HG03066 (cell line): Measurements from ENCODE around the gene BGN.
A peak's percentile ranks its signal among the peaks of the same experiment; 100 is the strongest.

Source experiments
- ATAC-seq: cut with Tn5 transposase; IDR thresholded peaks from one replicate; pipeline ENCODE4 v1.9.1; 2021; ENCODE audit warnings: low read depth; ENCODE audit not compliant: unreplicated experiment

Gene BGN

DNA sequence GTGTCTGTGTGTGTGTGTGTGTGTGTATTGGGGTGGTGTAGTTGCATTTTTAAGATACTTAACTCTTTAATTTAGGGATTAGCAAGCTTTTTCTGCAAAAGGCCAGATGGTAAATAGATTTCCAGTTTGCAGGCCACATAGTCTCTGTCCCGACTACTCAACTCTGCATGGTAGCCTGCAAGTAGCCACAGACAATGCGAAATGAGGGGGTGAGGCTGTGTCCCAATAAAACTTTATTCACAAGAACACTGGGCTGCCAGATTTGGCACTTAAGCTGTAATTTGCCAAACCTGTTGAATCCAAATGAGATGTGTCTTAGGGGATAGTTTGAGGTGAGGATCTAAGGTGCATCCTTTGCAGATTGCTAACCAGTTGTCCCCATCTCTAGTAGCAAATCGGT lies 29.5 kb downstream of the BGN start:
- ATAC-seq, result no peak

DNA sequence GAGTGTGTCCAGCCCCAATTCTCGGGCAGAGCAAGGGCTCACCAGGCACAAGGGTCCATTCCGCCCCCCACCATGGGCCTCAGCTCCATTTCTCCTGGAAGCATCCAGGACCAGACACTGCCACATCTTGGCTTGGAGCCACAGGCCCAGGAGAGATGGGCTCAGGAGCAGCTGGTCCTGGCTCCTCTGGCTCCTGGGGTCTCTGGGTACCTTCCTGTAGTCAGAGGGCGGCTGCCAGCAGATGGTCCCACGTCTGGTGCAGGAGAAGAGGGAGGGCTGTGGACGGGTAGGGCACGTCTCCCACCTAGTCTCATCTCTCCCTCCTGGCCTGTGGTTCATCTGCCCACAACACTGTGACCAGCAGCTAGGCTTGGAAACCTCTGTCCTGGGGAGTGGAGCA lies 30.7 kb downstream of the BGN start:
- ATAC-seq, result no peak

DNA sequence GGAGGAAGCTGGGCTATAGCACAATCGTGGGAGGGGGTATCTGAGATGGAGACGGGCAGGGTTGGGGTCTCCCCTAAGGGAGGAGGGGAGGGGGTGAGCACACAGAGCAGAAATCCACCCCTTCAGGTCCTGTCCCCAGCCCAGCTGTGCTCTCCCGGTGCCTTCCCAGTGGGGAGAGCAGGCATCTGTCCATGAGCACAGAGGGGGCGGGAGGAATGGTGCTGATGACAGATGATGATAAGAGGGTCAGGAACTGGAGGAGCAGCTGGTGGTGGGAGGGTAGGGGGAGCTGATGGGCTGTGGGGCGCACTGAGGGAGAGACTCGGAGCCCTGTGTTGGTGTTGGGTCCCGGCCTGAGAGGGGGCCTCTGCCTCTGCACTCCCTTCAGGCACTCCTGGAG lies 31.3 kb downstream of the BGN start:
- ATAC-seq, result no peak

DNA sequence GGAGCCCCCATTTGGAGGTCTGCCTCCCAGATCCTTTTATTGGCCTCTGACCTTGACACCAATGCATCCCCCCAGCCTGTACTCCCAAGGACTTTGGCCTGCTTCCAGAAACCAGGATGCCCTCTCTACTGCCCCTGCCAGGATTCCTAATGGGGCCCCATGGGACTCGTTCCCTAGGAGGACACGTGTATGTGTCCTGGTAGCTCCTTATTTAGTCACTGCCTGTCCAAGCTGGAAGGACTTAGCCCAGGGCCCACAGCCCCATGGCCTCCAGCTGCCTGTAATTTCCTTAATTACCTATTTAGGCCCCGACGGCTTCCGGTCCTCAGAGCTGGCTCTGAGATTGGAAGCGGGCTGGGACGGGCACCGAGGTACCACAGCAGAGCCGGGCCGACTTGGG lies 32.0 kb downstream of the BGN start:
- ATAC-seq, result no peak

DNA sequence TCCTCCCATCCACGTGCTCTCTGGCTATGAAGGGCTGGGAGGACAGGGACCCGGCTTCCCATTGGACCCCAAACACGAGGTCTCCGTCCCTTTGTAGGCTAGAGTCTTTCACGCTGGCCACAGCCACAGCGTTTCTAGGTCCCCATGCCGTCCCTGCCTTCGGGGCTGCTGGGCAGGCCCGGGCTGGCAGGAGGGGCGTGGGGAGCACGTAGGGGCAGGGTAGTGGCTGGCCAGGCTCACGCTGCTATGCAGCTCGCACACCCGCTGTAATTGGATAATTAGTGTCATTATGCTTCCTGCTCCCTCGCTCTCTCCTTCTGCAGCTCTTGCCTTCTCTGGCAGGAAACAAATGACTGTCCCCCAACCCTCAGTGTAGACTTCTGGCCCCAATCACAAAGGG lies 32.4 kb downstream of the BGN start:
- ATAC-seq, result no peak

DNA sequence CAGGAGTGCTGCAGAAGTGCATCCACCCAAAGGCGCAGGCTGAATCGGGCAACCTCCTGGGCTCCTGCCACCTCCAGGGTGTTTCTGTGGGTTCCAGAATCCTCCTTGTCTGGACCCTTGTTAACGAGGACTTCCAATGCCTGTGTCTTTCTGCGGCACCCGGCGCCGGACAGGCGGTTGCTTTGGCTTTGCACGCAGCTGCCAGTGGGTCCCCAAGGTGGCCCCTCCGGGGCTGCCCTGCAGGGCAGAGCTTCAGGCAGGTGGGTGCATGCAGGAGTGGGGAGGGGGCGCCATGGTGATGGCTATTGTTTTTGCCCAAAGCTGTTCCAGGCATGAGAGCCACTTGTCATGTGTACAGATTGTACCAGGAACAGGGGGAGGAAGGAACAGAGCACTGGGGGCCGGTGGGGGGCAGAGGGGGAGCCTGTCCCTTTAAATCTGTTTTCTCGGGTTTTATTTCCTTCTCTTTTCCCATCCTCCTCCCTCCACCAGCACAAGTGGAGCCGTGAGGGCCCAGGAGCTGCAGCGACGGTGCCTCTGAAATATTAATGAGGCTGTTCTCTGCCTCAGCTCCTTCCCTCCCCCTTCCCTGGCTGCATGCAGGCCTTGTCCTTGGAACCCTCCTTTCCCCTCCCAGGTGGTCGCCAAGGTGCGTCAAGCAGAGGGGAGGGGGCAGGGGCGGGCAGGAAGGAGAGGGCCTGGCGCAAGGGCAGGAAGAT lies 35.8 kb downstream of the BGN start:
- ATAC-seq, result no peak

DNA sequence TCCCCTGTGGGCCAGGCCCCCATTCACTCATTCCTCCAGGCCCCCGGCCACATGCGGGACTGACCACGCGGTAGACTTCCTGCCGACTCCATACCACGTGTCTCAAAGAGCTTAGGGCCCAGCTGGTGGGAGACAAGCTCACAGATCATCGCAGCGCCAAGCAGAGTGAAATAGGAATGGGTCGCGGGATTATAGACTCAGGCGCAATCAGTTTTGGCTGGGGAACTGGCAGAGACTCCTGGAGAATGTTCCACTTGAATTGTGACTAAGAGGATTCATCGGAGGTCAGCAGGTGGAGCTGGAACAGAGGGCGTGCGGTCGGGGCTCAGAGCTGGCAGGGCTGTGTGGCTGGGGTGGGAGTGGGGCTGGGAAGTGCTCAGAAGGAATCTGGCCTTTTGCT lies 38.3 kb downstream of the BGN start:
- ATAC-seq, result no peak

DNA sequence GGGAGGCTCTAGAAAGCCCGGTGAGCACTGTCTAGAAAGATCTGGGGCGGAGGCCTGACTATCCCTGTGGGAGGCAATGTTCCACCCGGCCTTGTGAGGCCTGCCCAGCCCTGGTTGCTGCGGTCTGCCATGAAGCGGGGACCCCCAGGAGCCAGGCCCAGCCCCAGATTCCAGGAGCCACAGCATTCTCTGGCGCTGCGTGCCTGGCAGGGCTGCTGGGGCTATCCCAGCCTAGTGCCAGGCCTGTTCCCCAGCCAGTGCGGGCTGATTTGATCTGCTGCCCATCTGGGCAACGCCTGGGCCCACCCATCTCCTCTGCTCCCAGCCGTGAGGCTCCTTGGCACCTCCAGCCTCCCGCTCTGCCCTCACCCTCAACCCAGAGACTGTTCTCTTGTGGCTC lies 42.3 kb downstream of the BGN start:
- no peak for ATAC-seq

DNA sequence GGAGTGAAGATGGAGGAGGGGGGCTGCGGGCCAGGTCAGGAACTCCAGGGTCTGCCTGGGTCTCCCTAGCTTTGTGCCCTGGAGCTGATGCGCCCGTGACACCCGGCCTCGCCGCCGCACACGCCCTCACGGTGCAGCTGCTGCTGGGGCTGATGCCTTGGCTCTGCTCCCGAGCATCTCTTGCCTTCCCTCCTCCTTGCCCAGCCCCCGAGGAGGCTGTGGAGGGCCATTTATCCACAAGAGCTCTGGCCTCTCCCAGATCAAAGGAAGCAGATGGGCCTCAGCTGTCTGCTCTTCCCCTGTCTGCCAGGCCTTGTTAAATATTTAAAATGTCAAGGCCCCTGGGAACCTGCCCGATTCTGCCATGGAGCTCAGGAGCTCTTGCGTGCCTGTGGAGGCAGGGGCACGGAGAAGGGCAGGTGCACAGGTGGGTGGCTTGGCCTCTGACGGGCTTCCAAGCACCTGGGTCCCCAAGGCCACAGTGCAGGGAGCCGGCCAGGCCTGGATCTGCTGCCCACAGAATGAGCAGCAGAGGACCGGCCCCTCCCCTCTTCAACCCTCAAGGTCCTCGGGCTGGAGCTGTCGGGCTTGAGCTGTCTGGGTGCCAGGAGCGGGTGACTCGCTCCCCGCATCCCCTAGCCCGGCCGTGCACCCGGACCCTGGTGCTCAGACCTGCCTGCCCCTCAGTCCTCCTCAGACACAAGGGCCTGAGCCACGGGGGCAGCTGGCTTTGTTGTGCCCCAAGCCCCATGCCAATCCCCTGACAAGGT lies 42.9 kb downstream of the BGN start:
- ATAC-seq, result no peak

DNA sequence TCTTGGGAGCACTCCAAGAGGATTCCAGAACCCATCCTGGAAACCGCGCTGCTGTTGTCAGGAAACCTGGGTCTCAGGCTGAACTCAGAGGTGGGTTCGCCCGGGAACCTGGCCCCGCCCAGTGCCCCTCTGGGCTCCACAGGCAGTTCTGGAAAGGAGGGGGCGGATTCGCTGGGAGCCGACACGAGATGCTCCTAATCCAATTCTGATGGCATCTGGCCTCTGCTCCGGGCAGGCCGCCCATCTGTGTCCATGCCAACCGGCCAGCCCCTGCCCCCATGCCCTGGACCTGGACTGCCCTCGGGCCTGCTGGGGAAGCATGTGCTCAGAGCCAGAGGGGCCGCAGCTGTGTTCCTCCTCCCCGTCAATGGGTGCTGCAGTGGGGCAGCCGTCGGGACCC lies 43.6 kb downstream of the BGN start:
- no peak for ATAC-seq

DNA sequence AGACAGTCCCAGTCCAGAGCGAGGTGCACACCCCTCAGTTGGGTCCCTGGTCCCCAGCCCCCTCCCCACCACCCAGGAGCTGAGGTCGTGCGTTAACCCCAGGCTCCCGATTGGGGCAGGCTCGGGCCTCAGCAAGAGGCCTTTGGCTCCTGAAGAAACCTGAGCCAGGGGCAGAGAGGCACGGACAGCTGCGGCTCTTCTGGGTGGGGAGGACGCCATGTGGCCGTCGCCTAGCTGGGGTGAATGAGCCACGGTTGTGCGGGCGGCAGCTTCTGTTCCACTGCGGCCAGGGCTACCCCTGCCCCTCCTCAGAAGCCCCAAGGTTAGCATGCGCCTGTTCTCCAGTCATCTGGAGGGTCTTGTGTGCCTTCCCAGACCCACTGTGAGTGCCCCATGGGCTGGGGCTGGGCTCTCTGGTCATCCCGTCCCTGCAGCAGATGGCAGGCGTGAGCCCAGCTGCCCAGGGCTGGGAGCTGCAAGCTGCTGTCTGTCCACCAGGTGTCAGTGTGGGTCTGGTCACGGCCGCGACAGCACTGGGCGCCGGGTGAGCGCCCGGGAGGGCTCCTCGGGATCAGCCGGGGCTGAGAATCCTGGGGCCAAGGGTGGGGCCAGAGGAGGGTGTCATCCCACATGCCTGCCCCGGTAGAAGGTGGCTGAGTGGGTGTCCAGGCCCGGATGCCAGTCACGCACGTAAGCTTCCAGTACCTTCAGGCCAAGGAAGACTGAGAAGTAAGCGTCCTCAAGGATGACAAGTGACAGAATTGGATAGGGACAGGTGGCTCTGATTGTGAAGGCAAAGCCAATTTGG lies 44.6 kb downstream of the BGN start:
- ATAC-seq, result peak; percentile 85

DNA sequence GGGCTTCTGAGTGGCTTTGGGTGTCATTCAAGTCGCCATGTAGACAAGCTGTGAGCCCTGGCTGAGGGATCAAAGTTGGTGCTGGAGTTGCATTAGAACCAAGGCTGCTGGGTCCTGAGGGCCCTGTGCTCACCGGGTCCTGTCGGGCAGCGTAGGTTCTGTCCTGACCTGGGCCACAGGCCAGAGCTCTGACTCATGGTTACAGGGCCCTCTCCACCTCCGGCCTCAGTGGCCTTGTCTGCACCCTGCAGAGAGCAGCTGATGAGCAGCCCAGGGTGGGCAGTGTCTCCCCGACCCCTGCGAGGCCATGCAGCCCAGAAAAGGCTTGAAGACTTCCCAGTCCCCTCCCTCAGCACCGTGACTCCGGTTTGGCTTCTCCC lies 45.2 kb downstream of the BGN start:
- no peak for ATAC-seq

DNA sequence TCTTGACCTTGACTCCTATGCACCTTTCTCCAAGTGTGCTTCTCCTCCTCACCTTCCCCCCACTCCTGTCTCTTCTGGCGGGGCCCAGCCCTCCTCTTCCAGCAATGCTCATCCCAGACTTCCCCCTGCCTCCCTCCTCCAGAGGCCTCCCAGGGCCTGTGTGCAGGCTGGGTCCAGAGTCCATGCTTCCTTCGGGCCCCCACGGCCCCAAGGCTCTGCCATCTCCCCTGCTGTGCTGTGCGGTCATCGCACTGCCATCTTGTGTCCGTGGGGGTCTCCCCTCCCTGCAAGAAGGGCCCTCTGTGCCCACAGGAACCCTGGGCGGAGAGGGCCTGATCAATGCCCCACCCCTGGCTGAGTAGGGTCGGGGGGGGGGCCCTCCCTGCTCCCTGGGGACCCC lies 49.9 kb downstream of the BGN start:
- no peak for ATAC-seq

DNA sequence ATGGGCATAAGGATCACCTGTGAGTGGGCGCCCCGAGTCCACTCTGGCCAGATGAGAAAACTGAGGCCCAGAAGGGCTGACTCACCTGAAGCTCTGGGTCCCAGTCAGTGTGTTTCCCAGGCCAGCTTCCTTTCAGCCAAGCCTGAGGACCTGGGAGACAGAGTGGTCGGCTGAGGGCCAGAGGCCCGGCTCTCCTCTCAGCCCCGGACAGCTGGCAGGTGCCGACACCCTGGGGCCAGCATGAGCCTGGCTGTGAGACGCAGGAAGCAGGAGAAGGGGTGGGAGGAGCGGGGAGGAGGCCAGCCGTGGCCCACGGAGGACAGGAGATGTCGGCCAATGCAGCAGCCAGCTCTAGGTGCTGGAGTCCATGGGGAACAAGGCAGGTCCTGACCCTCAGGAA lies 51.6 kb downstream of the BGN start:
- no peak for ATAC-seq

DNA sequence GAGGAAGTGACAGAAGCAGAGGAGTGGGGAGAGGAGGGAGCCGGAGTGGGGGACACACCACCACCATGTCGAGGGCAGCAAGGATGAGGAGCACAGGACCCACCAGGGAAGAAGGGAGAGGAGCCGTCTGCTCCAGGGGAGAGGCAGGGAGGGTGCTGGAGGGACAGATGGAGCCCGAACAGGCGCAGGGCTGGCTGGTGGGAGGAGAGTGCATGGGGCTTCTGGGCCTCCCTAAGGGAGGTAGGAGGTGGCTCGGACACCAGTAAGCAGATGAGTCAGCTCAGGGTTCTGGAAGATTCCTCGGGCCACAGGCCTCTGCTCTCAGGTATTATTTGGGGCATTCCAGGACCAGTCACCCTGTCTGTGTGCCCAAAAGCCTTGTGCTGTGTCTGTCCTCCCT lies 52.4 kb downstream of the BGN start:
- ATAC-seq, result no peak

DNA sequence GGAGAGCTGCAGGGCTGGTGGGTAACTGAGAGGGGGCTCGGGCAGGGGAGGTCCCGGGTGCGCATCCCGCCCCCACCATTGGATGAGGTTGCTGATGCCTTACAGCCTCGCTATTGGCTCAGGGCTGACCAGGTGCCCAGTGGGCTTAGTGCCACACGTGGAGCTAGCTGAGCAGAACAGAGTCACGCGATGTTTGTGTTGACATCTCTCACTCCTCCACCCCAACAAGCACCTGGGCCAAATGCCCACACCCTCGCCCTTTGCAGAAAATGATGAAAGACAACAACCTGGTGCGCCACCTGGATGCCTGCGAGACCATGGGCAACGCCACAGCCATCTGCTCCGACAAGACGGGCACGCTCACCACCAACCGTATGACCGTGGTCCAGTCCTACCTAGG lies 54.5 kb downstream of the BGN start:
- ATAC-seq, result no peak

DNA sequence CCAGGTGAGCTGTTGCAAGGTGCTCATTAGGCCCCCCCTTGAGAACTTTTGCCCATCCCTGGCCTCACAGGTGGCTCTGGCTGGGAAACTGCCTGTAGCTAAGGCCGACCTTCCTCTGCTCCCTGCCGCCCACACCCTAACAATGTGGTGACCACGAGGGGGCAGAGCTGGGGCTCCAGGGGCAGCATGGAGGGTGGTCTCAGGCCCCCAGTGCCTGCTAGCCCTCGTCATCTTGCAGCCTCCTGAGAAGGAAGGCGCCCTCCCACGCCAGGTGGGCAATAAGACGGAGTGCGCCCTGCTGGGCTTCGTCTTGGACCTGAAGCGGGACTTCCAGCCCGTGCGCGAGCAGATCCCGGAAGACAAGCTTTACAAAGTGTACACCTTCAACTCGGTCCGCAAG lies 55.0 kb downstream of the BGN start:
- ATAC-seq, result no peak

DNA sequence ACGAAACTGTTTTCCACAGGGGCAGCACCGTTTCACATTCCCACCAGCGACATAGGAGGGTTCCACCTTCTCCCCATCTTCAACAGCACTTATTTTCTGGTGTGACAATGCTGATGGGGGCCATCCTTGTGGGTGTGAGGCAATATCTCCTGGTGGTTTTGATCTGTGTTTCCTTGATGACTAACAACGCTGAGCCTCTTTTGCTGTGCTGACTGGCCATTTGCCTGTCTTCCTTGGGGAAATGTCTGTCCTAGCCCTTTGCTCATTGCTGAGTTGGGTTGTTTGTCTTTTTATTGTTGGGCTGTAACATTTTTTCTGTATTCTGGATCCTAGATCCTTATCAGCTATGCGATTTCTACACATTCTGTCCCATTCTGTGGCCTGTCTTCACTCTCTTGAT lies 56.4 kb downstream of the BGN start:
- no peak for ATAC-seq

DNA sequence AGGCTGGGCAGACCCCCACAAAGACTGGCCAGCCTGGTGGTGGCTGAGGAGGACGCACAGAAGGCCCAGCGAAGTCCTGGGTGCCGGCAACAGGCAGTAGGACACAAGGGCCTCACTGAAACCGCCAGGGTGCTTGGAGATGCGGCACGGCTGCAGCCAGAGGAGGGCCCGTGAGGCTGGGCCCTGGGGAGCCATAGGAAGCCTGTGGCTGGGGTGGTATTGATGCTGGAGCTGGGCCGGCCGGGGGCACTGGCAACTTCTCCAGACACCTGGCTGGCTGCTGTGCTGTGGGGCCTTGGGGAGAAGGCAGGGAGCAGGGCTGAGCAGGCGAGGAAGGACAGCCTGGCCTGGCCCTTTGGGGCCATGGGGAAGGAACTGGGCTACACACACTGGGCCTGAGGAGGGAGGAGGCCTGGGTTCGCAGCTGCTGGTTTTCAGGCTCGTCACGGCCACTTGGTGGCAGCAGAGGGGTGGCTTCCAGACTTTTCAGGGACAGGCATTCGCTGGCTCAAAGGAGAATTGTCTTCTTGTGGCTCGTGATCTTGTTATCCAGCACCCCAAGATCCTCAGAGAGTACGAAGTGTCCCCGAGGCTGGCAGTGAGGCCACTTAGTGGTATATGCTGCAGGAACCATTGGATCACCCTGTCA lies 59.9 kb downstream of the BGN start:
- no peak for ATAC-seq

DNA sequence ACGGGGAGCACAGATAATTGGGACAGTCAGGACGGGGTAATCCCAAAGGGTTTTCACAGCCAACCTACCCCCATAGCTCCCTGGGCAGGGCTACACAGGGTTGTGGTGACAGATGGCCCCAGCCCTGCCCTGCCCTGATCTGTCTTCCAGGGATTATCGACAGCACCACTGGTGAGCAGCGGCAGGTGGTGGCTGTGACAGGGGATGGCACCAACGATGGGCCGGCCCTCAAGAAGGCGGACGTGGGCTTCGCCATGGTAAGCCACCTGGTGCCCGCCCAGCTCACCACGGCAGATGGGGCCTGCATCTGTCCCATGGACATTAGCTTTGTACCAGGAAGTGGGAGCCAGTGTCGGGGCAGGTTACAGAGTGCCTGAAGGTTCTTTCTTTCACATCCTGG lies 62.0 kb downstream of the BGN start:
- no peak for ATAC-seq
